ENCODE measurements around the gene ZNF48.
A peak's percentile ranks its signal among the peaks of the same experiment; 100 is the strongest.

The ZNF48 gene

GRCh38 chr16:30398661-30399434 lies 3.6 kb downstream of the ZNF48 start:
- peaks cover 13% of the 10 kb centered on the region; the same call in 1 of the 2 replicates for H3K79me2 ChIP-seq (ENCODE audit: insufficient read depth, low read depth)
- no peaks in the 10 kb centered on the region for H4K20me1 ChIP-seq (ENCODE audit: insufficient read depth)
- H2AFZ ChIP-seq (ENCODE audit: low read depth), result no peak overlapping the region
- TF ChIP-seq CTCF (conservative IDR thresholded peaks at IDR 0.05; ENCODE audit: low read depth, low read length), result no peak
- 0 out of 2 replicates have a peak, but pooled peaks cover 3% of the 10 kb centered on the region for H3K36me3 ChIP-seq (ENCODE audit: insufficient read depth)
- peaks cover 14% of the 10 kb centered on the region for H3K4me1 ChIP-seq (ENCODE audit: low read depth, poor library complexity, severe bottlenecking)
- no peak overlapping the region for H3K9ac ChIP-seq
- no peak overlapping the region for H3K4me3 ChIP-seq (IDR thresholded peaks at IDR 0.05; ENCODE audit: insufficient read depth, low read depth, low read length)
- no peak overlapping the region for H3K4me2 ChIP-seq
- no peaks in the 10 kb centered on the region for H3K27me3 ChIP-seq (ENCODE audit: insufficient read depth, low read depth)
- no peak overlapping the region for H3K27ac ChIP-seq

- H3K27ac ChIP-seq, result no peak overlapping the region
- H2AFZ ChIP-seq (ENCODE audit: low read depth), result no peak overlapping the region
- no peak for TF ChIP-seq CTCF (conservative IDR thresholded peaks at IDR 0.05; ENCODE audit: low read depth, low read length)
- H3K36me3 ChIP-seq (ENCODE audit: insufficient read depth), result 0 out of 2 replicates have a peak, but pooled peaks cover 3% of the 10 kb centered on the region
- peaks cover 11% of the 10 kb centered on the region for H3K4me1 ChIP-seq (ENCODE audit: low read depth, poor library complexity, severe bottlenecking)
- no peaks in the 10 kb centered on the region for H4K20me1 ChIP-seq (ENCODE audit: insufficient read depth)
- H3K79me2 ChIP-seq (ENCODE audit: insufficient read depth, low read depth), result peaks cover 13% of the 10 kb centered on the region; the same call in 1 of the 2 replicates
- no peaks in the 10 kb centered on the region for H3K27me3 ChIP-seq (ENCODE audit: insufficient read depth, low read depth)
- no peak overlapping the region for H3K9ac ChIP-seq
- no peak overlapping the region for H3K4me2 ChIP-seq
- no peak overlapping the region for H3K4me3 ChIP-seq (IDR thresholded peaks at IDR 0.05; ENCODE audit: insufficient read depth, low read depth, low read length)
These were observed 4.4 kb downstream of the ZNF48 start for GRCh38 chr16:30399435-30400186.

GRCh38 chr16:30401768-30402425 lies 6.7 kb downstream of the ZNF48 start:
- H4K20me1 ChIP-seq (ENCODE audit: insufficient read depth), result no peaks in the 10 kb centered on the region
- H3K4me2 ChIP-seq, result no peak overlapping the region
- peaks cover 3% of the 10 kb centered on the region; the same call in 1 of the 2 replicates for H3K79me2 ChIP-seq (ENCODE audit: insufficient read depth, low read depth)
- no peak overlapping the region for H2AFZ ChIP-seq (ENCODE audit: low read depth)
- no peak overlapping the region for H3K4me3 ChIP-seq (IDR thresholded peaks at IDR 0.05; ENCODE audit: insufficient read depth, low read depth, low read length)
- H3K36me3 ChIP-seq (ENCODE audit: insufficient read depth), result 0 out of 2 replicates have a peak, but pooled peaks cover 3% of the 10 kb centered on the region
- no peak overlapping the region for H3K27ac ChIP-seq
- H3K9ac ChIP-seq, result no peak overlapping the region
- peaks cover 7% of the 10 kb centered on the region for H3K4me1 ChIP-seq (ENCODE audit: low read depth, poor library complexity, severe bottlenecking)
- no peaks in the 10 kb centered on the region for H3K27me3 ChIP-seq (ENCODE audit: insufficient read depth, low read depth)
- no peak for TF ChIP-seq CTCF (conservative IDR thresholded peaks at IDR 0.05; ENCODE audit: low read depth, low read length)

- Histone ChIP-seq H3K4me3 (IDR thresholded peaks at IDR 0.05; ENCODE audit: insufficient read depth, low read depth, low read length) (peak overlapping the region; percentile 24), H3K4me1 (ENCODE audit: low read depth, poor library complexity, severe bottlenecking) (peaks cover 24% of the 10 kb centered on the region), H2AFZ (ENCODE audit: low read depth) (peak overlapping the region; percentile 86), H3K79me2 (ENCODE audit: insufficient read depth, low read depth) (0 out of 2 replicates have a peak, but pooled peaks cover 4% of the 10 kb centered on the region), H3K9ac (peak overlapping the region; percentile 89), H4K20me1 (ENCODE audit: insufficient read depth) (no peaks in the 10 kb centered on the region), H3K36me3 (ENCODE audit: insufficient read depth) (no peaks in the 10 kb centered on the region), H3K27me3 (ENCODE audit: insufficient read depth, low read depth) (no peaks in the 10 kb centered on the region), H3K27ac (peak overlapping the region; percentile 71), H3K4me2 (peak overlapping the region; percentile 86)
- TF ChIP-seq CTCF (conservative IDR thresholded peaks at IDR 0.05; ENCODE audit: low read depth, low read length), result no peak
These were observed 11.5 kb downstream of the ZNF48 start for GRCh38 chr16:30406795-30407101.
